Measurements from ENCODE around the gene HABP2. TPM values are rescaled to one million over a fixed set of nuclear protein-coding genes. Genes with fewer than 3 reads are reported as not detected.
A peak's percentile ranks its signal among the peaks of the same experiment; 100 is the strongest.

The HABP2 gene
- 0.59 and 1.0 TPM in 2 replicates for total RNA-seq (2022)
- percentile 19 among the genes with signal in this experiment for Bru-seq, nascent RNA
- BruChase-seq, experiment 1, labeled RNA remaining after a 6-hour chase, result percentile 13 among the genes with signal in this experiment
- BruChase-seq, experiment 2, labeled RNA remaining after a 2-hour chase, result percentile 8 among the genes with signal in this experiment
- long read RNA-seq, partial matches to known transcripts, result 0 of 3 reads
- long read RNA-seq, other reads (novel, unspliced or antisense), result 0 of 3 reads

DNA sequence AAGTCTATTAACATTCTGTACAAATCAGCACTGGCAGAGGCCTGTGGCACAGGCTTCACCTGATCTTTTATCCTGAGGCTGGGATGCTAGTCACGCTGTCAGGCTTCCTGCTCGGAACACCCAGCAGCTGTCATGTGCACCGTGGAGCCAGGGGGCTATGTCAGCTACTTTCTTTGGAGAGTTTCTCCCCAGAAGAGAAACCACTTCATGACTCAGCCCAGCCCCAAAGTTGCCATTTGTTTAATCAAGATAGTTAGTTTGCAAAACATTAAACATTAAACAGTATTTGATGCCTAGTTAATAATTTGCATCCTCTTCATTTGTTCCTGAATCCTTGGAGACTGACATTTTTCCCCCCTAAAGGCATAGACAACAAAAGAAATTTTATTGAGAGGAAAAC lies at the start of gene HABP2:
Gene HABP2 (plus strand): TSS at position 353 of the 400 bp plus-strand sequence. CDS start 69 bp downstream, outside the sequence.
- CTCF ChIA-PET, result interaction anchor here (2.2 kb wide), 1 partner anchor 10 kb away, joined by 7 read pairs; no protein-coding TSS in a partner anchor
- no TSS peak for BruUV-seq (replicated peaks)
- intact Hi-C loops (cut with micrococcal nuclease; ENCODE audit: unreplicated experiment), result loop anchor here (10.0 kb wide), 1 partner anchor 168 kb away; no protein-coding TSS in a partner anchor
- Mint-ChIP-seq H3K27me3 (ENCODE audit: unreplicated experiment) (peaks cover 36% of the 10 kb centered on the region), H3K4me3 (ENCODE audit: low read depth, unreplicated experiment) (no peak within 1 kb of the TSS), H3K36me3 (ENCODE audit: insufficient read depth, unreplicated experiment) (no peaks in the 10 kb centered on the region), H3K4me1 (ENCODE audit: low read depth, unreplicated experiment) (peaks cover 37% of the 10 kb centered on the region), H3K9me3 (ENCODE audit: low read depth, unreplicated experiment) (no peaks in the 10 kb centered on the region), H3K27ac (ENCODE audit: unreplicated experiment) (peak within 1 kb of the TSS; percentile 43)
- TF ChIP-seq, protein P1, sequence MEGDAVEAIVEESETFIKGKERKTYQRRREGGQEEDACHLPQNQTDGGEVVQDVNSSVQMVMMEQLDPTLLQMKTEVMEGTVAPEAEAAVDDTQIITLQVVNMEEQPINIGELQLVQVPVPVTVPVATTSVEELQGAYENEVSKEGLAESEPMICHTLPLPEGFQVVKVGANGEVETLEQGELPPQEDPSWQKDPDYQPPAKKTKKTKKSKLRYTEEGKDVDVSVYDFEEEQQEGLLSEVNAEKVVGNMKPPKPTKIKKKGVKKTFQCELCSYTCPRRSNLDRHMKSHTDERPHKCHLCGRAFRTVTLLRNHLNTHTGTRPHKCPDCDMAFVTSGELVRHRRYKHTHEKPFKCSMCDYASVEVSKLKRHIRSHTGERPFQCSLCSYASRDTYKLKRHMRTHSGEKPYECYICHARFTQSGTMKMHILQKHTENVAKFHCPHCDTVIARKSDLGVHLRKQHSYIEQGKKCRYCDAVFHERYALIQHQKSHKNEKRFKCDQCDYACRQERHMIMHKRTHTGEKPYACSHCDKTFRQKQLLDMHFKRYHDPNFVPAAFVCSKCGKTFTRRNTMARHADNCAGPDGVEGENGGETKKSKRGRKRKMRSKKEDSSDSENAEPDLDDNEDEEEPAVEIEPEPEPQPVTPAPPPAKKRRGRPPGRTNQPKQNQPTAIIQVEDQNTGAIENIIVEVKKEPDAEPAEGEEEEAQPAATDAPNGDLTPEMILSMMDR (IDR thresholded peaks at IDR 0.05; ENCODE audit: unreplicated experiment), result no peak
- DNase-seq, result peak; percentile 58

DNA sequence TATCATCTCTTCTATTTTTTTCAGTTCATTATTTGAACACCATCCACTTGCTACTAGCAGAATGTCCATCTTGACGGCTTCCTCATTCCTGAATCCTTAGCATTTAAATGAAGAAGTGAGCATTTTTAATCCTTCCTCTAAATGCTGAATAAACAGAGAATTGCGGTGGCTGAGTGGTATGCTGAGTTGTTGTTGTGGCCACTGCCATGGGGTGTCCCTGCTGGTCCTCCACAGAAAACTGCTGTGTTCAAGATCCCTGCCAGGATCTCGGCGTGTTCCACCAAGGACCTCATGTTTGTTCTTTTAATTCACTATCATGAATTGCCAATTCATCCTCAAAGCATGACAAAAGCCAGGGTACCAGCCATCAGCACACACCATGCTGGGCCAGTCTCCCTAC lies 48.9 kb upstream of the HABP2 start:
- no peak overlapping the region for H3K27ac Mint-ChIP-seq (ENCODE audit: unreplicated experiment)
- BruUV-seq (replicated peaks), result no TSS peak
- no peak overlapping the region for H3K4me3 Mint-ChIP-seq (ENCODE audit: low read depth, unreplicated experiment)
- peaks cover 83% of the 10 kb centered on the region for H3K27me3 Mint-ChIP-seq (ENCODE audit: unreplicated experiment)
- intact Hi-C loops (cut with micrococcal nuclease; ENCODE audit: unreplicated experiment), result no loop called here
- TF ChIP-seq, protein P1 (IDR thresholded peaks at IDR 0.05; ENCODE audit: unreplicated experiment), result no peak
- H3K4me1 Mint-ChIP-seq (ENCODE audit: low read depth, unreplicated experiment), result no peaks in the 10 kb centered on the region
- DNase-seq, result no peak
- CTCF ChIA-PET, result no interaction called here
- H3K9me3 Mint-ChIP-seq (ENCODE audit: low read depth, unreplicated experiment), result no peaks in the 10 kb centered on the region
- no peaks in the 10 kb centered on the region for H3K36me3 Mint-ChIP-seq (ENCODE audit: insufficient read depth, unreplicated experiment)

DNA sequence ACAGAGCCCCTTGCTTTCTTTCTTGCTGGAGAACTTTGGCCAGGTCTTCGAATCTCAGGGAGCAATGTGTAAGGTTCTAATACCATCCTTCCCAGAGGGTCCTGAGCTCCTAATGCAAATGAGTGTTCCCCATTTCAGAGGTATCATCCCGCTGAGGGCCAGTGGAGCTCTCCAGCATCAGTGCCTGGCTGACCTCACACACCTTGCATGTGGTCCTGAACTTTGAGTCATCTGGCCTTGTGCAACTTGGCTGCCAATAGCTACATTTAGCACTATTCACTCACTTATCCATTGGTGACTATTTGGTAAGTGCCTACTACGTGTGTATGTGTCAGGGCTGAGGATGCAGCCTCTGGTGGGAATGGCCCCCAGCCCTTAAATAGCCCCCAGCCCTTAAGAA lies 48.4 kb upstream of the HABP2 start:
- TF ChIP-seq, protein P1 (IDR thresholded peaks at IDR 0.05; ENCODE audit: unreplicated experiment), result no peak
- intact Hi-C loops (cut with micrococcal nuclease; ENCODE audit: unreplicated experiment), result no loop called here
- H3K9me3 Mint-ChIP-seq (ENCODE audit: low read depth, unreplicated experiment), result no peaks in the 10 kb centered on the region
- no peaks in the 10 kb centered on the region for H3K4me1 Mint-ChIP-seq (ENCODE audit: low read depth, unreplicated experiment)
- no peaks in the 10 kb centered on the region for H3K36me3 Mint-ChIP-seq (ENCODE audit: insufficient read depth, unreplicated experiment)
- CTCF ChIA-PET, result no interaction called here
- no peak for DNase-seq
- BruUV-seq (replicated peaks), result no TSS peak
- no peak overlapping the region for H3K27ac Mint-ChIP-seq (ENCODE audit: unreplicated experiment)
- H3K4me3 Mint-ChIP-seq (ENCODE audit: low read depth, unreplicated experiment), result no peak overlapping the region
- H3K27me3 Mint-ChIP-seq (ENCODE audit: unreplicated experiment), result peaks cover 80% of the 10 kb centered on the region

DNA sequence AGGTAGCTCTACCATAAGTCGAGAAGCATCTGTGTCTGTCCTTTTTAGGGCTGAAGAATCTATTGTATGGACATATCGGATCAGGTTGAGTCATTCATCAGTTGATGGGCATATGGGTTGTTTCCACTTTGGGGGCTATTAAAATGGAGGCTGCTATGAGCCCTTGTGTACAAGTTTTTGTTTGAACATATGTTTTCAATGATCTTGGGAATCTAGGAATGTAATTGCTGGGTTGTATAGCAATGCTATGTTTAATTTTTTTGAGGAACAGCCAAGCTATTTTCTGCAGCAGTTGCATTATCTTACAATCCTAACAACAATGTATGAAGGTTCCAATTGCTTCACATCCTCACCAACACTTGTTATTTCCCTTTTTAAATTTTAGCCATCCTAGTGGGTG lies 46.4 kb upstream of the HABP2 start:
- Mint-ChIP-seq H3K4me1 (ENCODE audit: low read depth, unreplicated experiment) (no peaks in the 10 kb centered on the region), H3K27ac (ENCODE audit: unreplicated experiment) (no peak overlapping the region), H3K27me3 (ENCODE audit: unreplicated experiment) (peaks cover 60% of the 10 kb centered on the region), H3K4me3 (ENCODE audit: low read depth, unreplicated experiment) (no peak overlapping the region), H3K36me3 (ENCODE audit: insufficient read depth, unreplicated experiment) (no peaks in the 10 kb centered on the region), H3K9me3 (ENCODE audit: low read depth, unreplicated experiment) (no peaks in the 10 kb centered on the region)
- TF ChIP-seq, protein P1 (IDR thresholded peaks at IDR 0.05; ENCODE audit: unreplicated experiment), result no peak
- no TSS peak for BruUV-seq (replicated peaks)
- no peak for DNase-seq
- intact Hi-C loops (cut with micrococcal nuclease; ENCODE audit: unreplicated experiment), result no loop called here
- CTCF ChIA-PET, result no interaction called here

All from Calu3 (cell line).